Measurements from ENCODE around the gene RAP1GAP.
"Not testable (repeated sequence)": the region's sequence is repeated elsewhere in the genome, so short reads cannot be mapped to it uniquely, and the experiment has no call there.

The RAP1GAP gene

GRCh38 chr1:21568809-21569385, 100.3 kb downstream of the RAP1GAP start:
- H3K4me3 ChIP-seq (ENCODE audit: low read depth, low read length) = no peak overlapping the region
- DNase-seq = no peak
- no peaks in the 10 kb centered on the region for H3K27me3 ChIP-seq (ENCODE audit: insufficient read depth, low read depth, severe bottlenecking)
- no peaks in the 10 kb centered on the region for H3K36me3 ChIP-seq
- no peaks in the 10 kb centered on the region for H3K9me3 ChIP-seq (ENCODE audit: severe bottlenecking)
- no peak for TF ChIP-seq CTCF (IDR thresholded peaks at IDR 0.05; ENCODE audit: low read depth, low read length)
- H3K27ac ChIP-seq = peak overlapping the region; percentile 43

GRCh38 chr1:21568006-21568746, 101.0 kb downstream of the RAP1GAP start:
- Histone ChIP-seq H3K36me3 (no peaks in the 10 kb centered on the region), H3K27me3 (ENCODE audit: insufficient read depth, low read depth, severe bottlenecking) (no peaks in the 10 kb centered on the region), H3K27ac (peak overlapping the region; percentile 43), H3K4me3 (ENCODE audit: low read depth, low read length) (no peak overlapping the region), H3K9me3 (ENCODE audit: severe bottlenecking) (no peaks in the 10 kb centered on the region)
- peak; percentile 68 for DNase-seq
- no peak for TF ChIP-seq CTCF (IDR thresholded peaks at IDR 0.05; ENCODE audit: low read depth, low read length)

- no peak for TF ChIP-seq CTCF (IDR thresholded peaks at IDR 0.05; ENCODE audit: low read depth, low read length)
- Histone ChIP-seq H3K36me3 (no peaks in the 10 kb centered on the region), H3K9me3 (ENCODE audit: severe bottlenecking) (no peaks in the 10 kb centered on the region), H3K27ac (peak overlapping the region; percentile 43; the same call in 1 of the 2 replicates), H3K4me3 (ENCODE audit: low read depth, low read length) (no peak overlapping the region), H3K27me3 (ENCODE audit: insufficient read depth, low read depth, severe bottlenecking) (no peaks in the 10 kb centered on the region)
- DNase-seq = no peak
Measured at GRCh38 chr1:21567241-21568005, 101.7 kb downstream of the RAP1GAP start.

- H3K27ac ChIP-seq; H3K36me3 ChIP-seq; DNase-seq; H3K9me3 ChIP-seq (ENCODE audit: severe bottlenecking); H3K4me3 ChIP-seq (ENCODE audit: low read depth, low read length); H3K27me3 ChIP-seq (ENCODE audit: insufficient read depth, low read depth, severe bottlenecking): not testable (repeated sequence)
Measured at GRCh38 chr1:21566361-21566760, 102.8 kb downstream of the RAP1GAP start.

- no peaks in the 10 kb centered on the region for H3K36me3 ChIP-seq
- no peak for DNase-seq
- no peaks in the 10 kb centered on the region for H3K27me3 ChIP-seq (ENCODE audit: insufficient read depth, low read depth, severe bottlenecking)
- H3K4me3 ChIP-seq (ENCODE audit: low read depth, low read length) = no peak overlapping the region
- H3K27ac ChIP-seq = no peak overlapping the region
- H3K9me3 ChIP-seq (ENCODE audit: severe bottlenecking) = no peaks in the 10 kb centered on the region
- TF ChIP-seq CTCF (IDR thresholded peaks at IDR 0.05; ENCODE audit: low read depth, low read length) = no peak
Measured at GRCh38 chr1:21565285-21565684, 103.9 kb downstream of the RAP1GAP start.

GRCh38 chr1:21564521-21565095, 104.5 kb downstream of the RAP1GAP start:
- H3K9me3 ChIP-seq (ENCODE audit: severe bottlenecking) = no peaks in the 10 kb centered on the region
- H3K27me3 ChIP-seq (ENCODE audit: insufficient read depth, low read depth, severe bottlenecking) = no peaks in the 10 kb centered on the region
- no peak for DNase-seq
- no peak overlapping the region for H3K27ac ChIP-seq
- H3K4me3 ChIP-seq (ENCODE audit: low read depth, low read length) = no peak overlapping the region
- H3K36me3 ChIP-seq = no peaks in the 10 kb centered on the region
- TF ChIP-seq CTCF (IDR thresholded peaks at IDR 0.05; ENCODE audit: low read depth, low read length) = no peak

Data from WERI-Rb-1 (cell line).